Daoy (cell line): Measurements from ENCODE around the gene GOLPH3L. TPM values are rescaled to one million over a fixed set of nuclear protein-coding genes. Genes with fewer than 3 reads are reported as not detected.
"Not testable (repeated sequence)": the region's sequence is repeated elsewhere in the genome, so short reads cannot be mapped to it uniquely, and the experiment has no call there.

Experiments used
- DNase-seq: peaks from one replicate; pipeline ENCODE4 v3.0.0-alpha.2; 2015; ENCODE audit warnings: low read depth
- total RNA-seq: library from RNA; depleted of rRNA; stranded (reverse); fragments of >200 nt; shearing (Covaris generic); gene quantifications from 2 replicates; pipeline ENCODE4 v1.2.3, GENCODE V29; 2014; rRNA removed

The GOLPH3L gene
- 8.8 and 10.9 TPM in 2 replicates for total RNA-seq

- peak; percentile 99 for DNase-seq
Observed at GRCh38 chr1:150696995-150697927, at the start of gene GOLPH3L. TSS of gene GOLPH3L (minus strand) at chr1:150697154. CDS start at chr1:150694838, 2,316 bp downstream.

GRCh38 chr1:150730130-150730721, 33.3 kb upstream of the GOLPH3L start:
- no peak for DNase-seq

DNA sequence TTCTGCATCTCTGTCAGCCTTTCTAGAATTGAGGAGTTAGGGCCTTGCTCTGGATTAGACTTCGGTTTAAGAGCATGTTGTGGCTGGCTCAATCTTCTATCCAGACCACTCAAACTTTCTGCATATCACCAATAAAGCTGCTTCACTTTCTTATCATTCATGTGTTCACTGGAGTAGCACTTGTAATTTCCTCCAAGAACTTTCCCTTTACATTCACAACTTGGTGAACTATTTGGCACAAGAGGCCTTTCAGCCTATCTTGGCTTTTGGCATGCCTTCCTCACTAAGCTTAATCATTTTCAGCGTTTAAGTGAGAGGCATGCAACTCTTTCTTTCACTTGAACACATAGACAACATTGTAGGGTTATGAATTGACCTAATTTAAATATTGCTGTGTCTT, 27.4 kb upstream of the GOLPH3L start:
- DNase-seq = no peak

DNA sequence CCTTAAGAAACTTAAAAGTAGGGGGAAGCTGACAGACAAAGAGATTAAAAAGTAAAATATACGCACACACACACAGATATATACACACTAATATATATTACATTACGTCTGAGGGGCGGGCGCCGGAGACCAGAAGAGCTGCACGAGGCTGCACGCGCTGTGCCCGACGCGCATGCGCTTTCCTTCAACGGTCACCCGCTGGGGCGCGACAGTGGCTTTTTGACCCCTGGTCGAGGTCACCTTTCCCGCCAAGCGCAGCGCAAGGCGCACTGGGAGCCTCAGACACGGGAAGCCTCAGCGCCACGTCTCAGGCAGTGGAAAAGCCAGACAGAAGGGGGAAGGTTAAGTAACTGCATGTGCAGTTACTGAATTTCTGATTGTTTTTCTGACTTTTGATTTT, 23.7 kb upstream of the GOLPH3L start, which contains the start of gene HORMAD1:
Gene HORMAD1 (minus strand): TSS at position 193 of the 400 bp plus-strand sequence. CDS start 1,390 bp downstream, outside the sequence.
- no peak for DNase-seq

DNA sequence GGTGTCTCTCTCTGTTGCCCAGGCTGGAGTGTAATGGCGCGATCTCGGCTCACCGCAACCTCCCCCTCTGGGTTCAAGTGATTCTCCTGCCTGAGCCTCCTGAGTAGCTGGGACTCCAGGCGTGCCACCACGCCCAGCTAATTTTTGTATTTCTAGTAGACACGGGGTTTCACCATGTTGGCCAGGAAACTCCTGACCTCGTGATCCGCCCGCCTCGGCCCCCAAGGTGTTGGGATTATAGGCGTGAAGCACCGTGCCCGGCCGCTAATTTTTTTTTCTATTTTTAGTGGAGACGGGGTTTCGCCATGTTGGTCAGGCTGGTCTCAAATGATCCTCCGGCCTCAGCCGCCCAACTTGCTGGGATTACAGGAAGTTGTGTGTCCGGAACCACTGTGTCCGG, 23.1 kb upstream of the GOLPH3L start:
- DNase-seq = no peak

DNA sequence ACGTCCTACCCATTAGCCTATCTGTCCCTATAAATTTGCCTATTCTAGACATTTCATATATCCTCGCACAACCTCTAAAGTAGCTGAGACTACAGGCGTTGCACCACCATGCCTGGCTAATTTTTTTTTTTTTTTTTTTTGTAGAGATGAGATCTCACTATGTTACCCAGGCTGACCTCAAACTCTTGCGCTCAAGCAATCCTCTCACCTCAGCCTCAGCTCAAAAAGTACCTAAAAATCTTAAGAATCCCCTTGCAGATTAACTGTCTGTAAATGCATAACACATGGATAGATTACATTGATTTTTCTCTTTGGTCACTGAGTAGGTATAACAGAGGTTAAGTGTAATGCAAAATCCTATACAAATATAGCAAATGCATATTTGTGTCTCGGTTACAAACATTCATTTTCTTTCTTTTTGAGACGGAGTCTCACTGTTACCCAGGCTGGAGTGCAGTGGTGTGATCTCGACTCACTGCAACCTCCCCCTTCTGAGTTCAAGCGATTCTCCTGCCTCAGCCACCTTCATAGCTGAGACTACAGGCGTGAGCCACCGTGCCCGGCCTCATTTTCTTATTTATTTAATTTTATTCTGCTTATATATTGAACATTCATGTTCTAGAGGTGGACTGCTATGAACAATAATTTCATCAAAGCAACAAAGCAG, 21.4 kb upstream of the GOLPH3L start:
- DNase-seq = no peak

GRCh38 chr1:150709031-150709430, 12.1 kb upstream of the GOLPH3L start:
- DNase-seq = not testable (repeated sequence)

- no peak for DNase-seq
Observed at GRCh38 chr1:150708595-150708994, 11.6 kb upstream of the GOLPH3L start.

DNA sequence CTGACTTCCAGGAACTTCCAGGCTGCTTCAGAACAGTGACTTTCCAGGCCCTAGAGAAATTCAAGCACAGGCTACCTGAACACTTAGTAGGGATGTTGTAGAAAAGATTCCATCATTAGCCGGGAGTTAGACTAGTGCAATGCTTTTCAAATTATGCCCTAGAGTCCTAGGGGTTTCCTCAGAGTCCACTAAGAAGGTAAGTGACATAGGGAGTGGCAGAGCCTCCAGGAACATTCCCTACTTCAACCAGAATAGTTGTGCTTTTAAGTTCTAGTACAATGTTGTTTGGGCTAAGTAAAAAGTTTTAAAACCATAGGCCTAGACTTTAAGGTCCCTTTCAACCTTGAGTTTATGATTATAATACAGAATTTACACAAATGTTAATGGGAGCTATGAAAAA, 9.1 kb upstream of the GOLPH3L start:
- no peak for DNase-seq

- no peak for DNase-seq
Observed at GRCh38 chr1:150703427-150703826, 6.5 kb upstream of the GOLPH3L start.

GRCh38 chr1:150696590-150696989, 364 bp downstream of the GOLPH3L start:
- no peak for DNase-seq

GRCh38 chr1:150696162-150696561, 792 bp downstream of the GOLPH3L start:
- DNase-seq = no peak

- DNase-seq = no peak
Observed at GRCh38 chr1:150695561-150695960, 1.4 kb downstream of the GOLPH3L start.

DNA sequence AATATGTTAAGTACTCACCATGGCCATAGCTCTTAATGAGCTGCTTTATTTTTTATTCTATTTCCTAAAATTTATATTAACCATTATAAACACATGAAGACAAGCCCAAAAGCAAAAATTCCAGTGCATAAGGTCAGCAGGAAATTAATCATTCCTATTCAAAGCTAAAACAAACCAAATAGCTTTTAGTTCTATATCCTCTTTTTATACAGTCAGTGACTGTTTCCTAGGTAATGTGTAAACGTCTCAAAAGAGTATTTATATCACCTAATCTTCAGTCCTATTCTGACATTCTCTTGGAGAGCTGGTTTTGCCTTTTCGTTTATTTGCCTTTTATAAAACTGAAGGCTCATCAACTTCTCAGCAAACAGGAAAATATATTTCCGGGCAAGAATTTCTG, 4.2 kb downstream of the GOLPH3L start:
- no peak for DNase-seq

DNA sequence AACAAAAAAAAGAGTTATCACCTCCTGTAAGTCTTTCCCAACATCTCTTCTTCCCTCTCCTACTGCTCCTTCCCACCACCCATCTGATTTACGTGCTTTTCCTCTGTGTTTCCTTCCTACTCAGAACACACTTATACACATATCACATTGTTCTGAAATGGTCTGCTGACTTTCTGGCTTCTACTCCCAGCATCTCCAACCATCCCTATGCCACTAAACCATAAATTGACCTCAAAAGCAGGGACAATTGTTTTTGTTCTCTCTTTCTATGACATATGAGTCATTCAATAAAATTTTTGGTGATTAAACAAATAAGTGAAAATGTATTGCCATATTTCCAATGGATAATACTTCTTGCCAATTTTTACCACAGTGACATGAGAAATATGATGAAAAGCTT, 8.2 kb downstream of the GOLPH3L start:
- DNase-seq = no peak

DNA sequence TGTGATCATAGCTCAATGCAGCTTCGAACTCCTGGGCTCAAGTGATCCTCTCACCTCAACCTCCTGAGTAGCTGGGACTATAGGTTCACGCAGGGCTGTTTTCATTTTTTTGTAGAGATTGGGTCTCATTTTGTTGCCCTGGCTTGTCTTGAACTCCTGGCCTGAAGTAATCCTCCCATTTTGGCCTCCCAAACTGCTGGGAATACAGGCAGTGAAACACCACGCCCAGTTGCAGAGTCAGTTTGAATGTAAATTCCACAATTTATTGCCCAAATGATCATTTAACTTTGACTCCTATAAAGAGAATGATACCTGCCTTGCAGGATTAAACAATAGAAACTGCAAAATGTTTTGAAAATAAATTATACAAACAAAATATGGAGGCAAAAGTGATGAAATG, 10.7 kb downstream of the GOLPH3L start:
- DNase-seq = no peak

- DNase-seq = no peak
Observed at GRCh38 chr1:150683914-150684313, 13.0 kb downstream of the GOLPH3L start.

DNA sequence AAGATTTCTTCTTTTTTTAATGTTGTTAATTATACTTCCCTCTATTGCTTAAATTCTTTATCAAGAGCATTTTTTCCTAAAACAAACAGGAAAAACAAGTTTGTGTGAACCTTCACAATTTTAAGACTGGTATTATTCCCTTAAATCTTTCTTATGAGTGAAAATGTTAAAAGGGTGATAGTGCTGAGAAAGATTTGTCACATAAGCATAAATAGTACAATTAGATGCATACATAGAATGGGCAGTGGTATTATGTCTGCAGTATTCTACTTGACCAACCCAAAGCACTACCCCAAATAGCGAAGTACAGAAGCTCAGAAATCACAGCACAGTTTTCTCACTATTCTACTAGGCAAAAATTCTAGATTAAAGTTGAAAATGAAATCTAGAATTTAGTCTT, 18.0 kb downstream of the GOLPH3L start:
- no peak for DNase-seq

DNA sequence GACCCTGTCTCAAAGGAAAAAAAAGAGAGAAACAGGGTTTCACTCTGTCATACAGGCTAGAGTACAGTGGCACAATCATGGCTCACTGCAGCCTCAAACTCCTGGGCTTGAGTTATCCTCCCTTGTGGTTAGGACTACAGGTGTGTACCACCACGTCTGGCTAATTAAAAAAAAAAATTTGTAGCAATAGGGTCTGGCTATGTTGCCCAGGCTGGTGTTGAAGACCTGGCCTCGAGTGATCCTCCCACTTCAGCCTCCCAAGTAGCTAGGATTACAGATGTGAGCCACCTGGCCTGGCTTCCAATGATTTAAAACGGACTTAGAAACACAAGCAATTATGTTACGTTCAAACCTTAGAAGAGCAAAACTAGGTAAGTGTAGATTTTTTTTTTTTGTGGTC, 22.1 kb downstream of the GOLPH3L start:
- no peak for DNase-seq

- DNase-seq = no peak
Observed at GRCh38 chr1:150663321-150663720, 33.6 kb downstream of the GOLPH3L start.

- DNase-seq = no peak
Observed at GRCh38 chr1:150662811-150663210, 34.1 kb downstream of the GOLPH3L start.

- DNase-seq = no peak
Observed at GRCh38 chr1:150661156-150661555, 35.8 kb downstream of the GOLPH3L start.
